HCT116 (cell line): ENCODE data around the gene UBALD2. TPM values are rescaled to one million over a fixed set of nuclear protein-coding genes. Genes with fewer than 3 reads are reported as not detected.

Experiments
- ATAC-seq: fragments of 200-7000 bp; cut with Tn5 transposase; 2 replicates; pipeline ENCODE4 v1.9.1; 2020; ENCODE audit warnings: mild to moderate bottlenecking, moderate library complexity
- BruUV-seq: library from RNA; stranded (reverse); fragments of 400-500 nt; replicated peaks from 2 replicates; lab custom pipeline; 2021; lab: Mats Ljungman, UMichigan
- CTCF ChIA-PET: fragments of 300-600 bp; sonication (Branson Sonifier 250); formaldehyde crosslinking; loops from one replicate; lab custom pipeline; 2021; ENCODE audit warnings: antibody characterized with exemption; lab: Charles Lee
- POLR2A ChIA-PET: fragments of 300-600, 350-600 bp; sonication (Branson Sonifier 250); formaldehyde crosslinking; loops from one replicate; lab custom pipeline; 2021; ENCODE audit warnings: antibody characterized with exemption; lab: Charles Lee
- RAD21 ChIA-PET, 2 experiments: fragments of 300-600 bp; sonication (Branson Sonifier 250); formaldehyde crosslinking; loops; one replicate each; lab custom pipeline; 2023; ENCODE audit warnings: low total read pairs in 2 of 2; ENCODE audit not compliant: uncharacterized antibody in 2 of 2, unreplicated experiment in 2 of 2, low non-redundant PET in 1 of 2; lab: Charles Lee
- DNase-seq: peaks from one replicate; pipeline ENCODE4 v3.0.0-alpha.2; 2010; ENCODE audit warnings: low read depth, low spot score
- H2AFZ ChIP-seq: fragments of 200-600 bp; shearing (Covaris generic), sonication (generic); 2 replicates; pipeline ENCODE4 v1.6.1; 2017; ENCODE audit warnings: low read depth, mixed run types, mixed read lengths, antibody characterized with exemption, low read length; ENCODE audit not compliant: poor library complexity, severe bottlenecking
- H3K27ac ChIP-seq: 2 replicates; pipeline ENCODE4 v1.5.1; 2012; ENCODE audit warnings: low read depth, low read length
- H3K27me3 ChIP-seq: fragments of 200-600 bp; sonication (generic); 2 replicates; pipeline ENCODE4 v1.6.1; 2016; ENCODE audit warnings: mixed run types, low read length, mixed read lengths; ENCODE audit not compliant: insufficient read depth
- H3K36me3 ChIP-seq, 2 experiments: fragments of 200-500 bp in 1 of 2; fragments of 200-600 bp in 1 of 2; sonication (Bioruptor generic) in 1 of 2; sonication (generic) in 1 of 2; 2 replicates each; pipeline versions ENCODE4 v1.5.1 to v1.6.1; 2014 to 2016; ENCODE audit warnings: low read length in 2 of 2, inconsistent platforms in 1 of 2, mixed read lengths in 1 of 2, mixed run types in 1 of 2; ENCODE audit not compliant: insufficient read depth in 2 of 2, control insufficient read depth in 1 of 2
- H3K4me1 ChIP-seq, 2 experiments: fragments of 200-600 bp in 1 of 2; sonication (generic) in 1 of 2; 2 replicates each; pipeline versions ENCODE4 v1.5.1 to v1.6.1; 2012 to 2017; ENCODE audit warnings: low read length in 2 of 2, inconsistent platforms in 1 of 2, mild to moderate bottlenecking in 1 of 2, mixed read lengths in 1 of 2, mixed run types in 1 of 2, moderate library complexity in 1 of 2; ENCODE audit not compliant: insufficient read depth in 2 of 2, control insufficient read depth in 1 of 2
- H3K4me2 ChIP-seq: fragments of 200-600 bp; sonication (generic); 2 replicates; pipeline ENCODE4 v1.6.1; 2017; ENCODE audit warnings: mixed run types, low read length, mixed read lengths
- H3K4me3 ChIP-seq, 2 experiments: fragments of 200-600 bp in 1 of 2; sonication (generic) in 1 of 2; replicated peaks in 1 of 2; 2 replicates each; pipeline ENCODE4 v1.5.1; 2011 to 2016; ENCODE audit warnings: low read length in 2 of 2, control low read depth in 1 of 2, low read depth in 1 of 2, mild to moderate bottlenecking in 1 of 2, mixed read lengths in 1 of 2, mixed run types in 1 of 2
- H3K79me2 ChIP-seq: fragments of 200-600 bp; sonication (generic); 2 replicates; pipeline ENCODE4 v1.6.1; 2017; ENCODE audit warnings: mild to moderate bottlenecking, mixed run types, low read length, moderate library complexity, mixed read lengths; ENCODE audit not compliant: insufficient read depth
- H3K9ac ChIP-seq: fragments of 200-600 bp; sonication (generic); 2 replicates; pipeline ENCODE4 v1.6.1; 2016; ENCODE audit warnings: low read length, mixed read lengths
- H3K9me2 ChIP-seq: fragments of 200-600 bp; sonication (generic), shearing (Covaris generic); 2 replicates; pipeline ENCODE4 v1.6.1; 2017; ENCODE audit warnings: mixed run types, mild to moderate bottlenecking, moderate library complexity; ENCODE audit not compliant: insufficient read depth
- H3K9me3 ChIP-seq, 2 experiments: fragments of 200-500 bp in 1 of 2; fragments of 200-600 bp in 1 of 2; sonication (Bioruptor generic) in 1 of 2; sonication (generic) in 1 of 2; 2 replicates each; pipeline ENCODE4 v1.6.1; 2014 to 2017; ENCODE audit warnings: low read length in 2 of 2, mixed read lengths in 2 of 2, inconsistent platforms in 1 of 2, low read depth in 1 of 2, mild to moderate bottlenecking in 1 of 2, mixed run types in 1 of 2, moderate library complexity in 1 of 2; ENCODE audit not compliant: control insufficient read depth in 1 of 2, insufficient read depth in 1 of 2
- H4K20me1 ChIP-seq: fragments of 200-600 bp; sonication (generic), shearing (Covaris generic); 2 replicates; pipeline ENCODE4 v1.6.1; 2017; ENCODE audit warnings: mixed run types, mild to moderate bottlenecking, moderate library complexity; ENCODE audit not compliant: insufficient read depth
- ATF3 ChIP-seq: IDR thresholded peaks from 2 replicates; pipeline ENCODE4 v1.6.1; 2012
- CBX3 ChIP-seq: IDR thresholded peaks from 2 replicates; pipeline ENCODE4 v1.6.1; 2012; ENCODE audit warnings: low read depth
- CEBPB ChIP-seq: IDR thresholded peaks from 2 replicates; pipeline ENCODE4 v1.6.1; 2012; ENCODE audit warnings: low read depth
- ELF1 ChIP-seq: IDR thresholded peaks from 2 replicates; pipeline ENCODE4 v1.6.1; 2012; ENCODE audit warnings: low read depth, borderline replicate concordance
- EZH2 ChIP-seq: fragments of 200-600 bp; sonication (generic); IDR thresholded peaks from 2 replicates; pipeline ENCODE4 v1.6.1; 2017; ENCODE audit warnings: antibody characterized with exemption, mixed run types
- EZH2phosphoT487 ChIP-seq: fragments of 200-600 bp; IDR thresholded peaks from 2 replicates; pipeline ENCODE4 v1.6.1; 2018; ENCODE audit warnings: antibody characterized with exemption, borderline replicate concordance
- FOSL1 ChIP-seq: IDR thresholded peaks from 2 replicates; pipeline ENCODE4 v1.6.1; 2012; ENCODE audit warnings: low read depth
- JUND ChIP-seq: IDR thresholded peaks from 2 replicates; pipeline ENCODE4 v1.6.1; 2012
- POLR2A ChIP-seq: IDR thresholded peaks from 2 replicates; pipeline ENCODE4 v1.7.0; 2011; ENCODE audit warnings: borderline replicate concordance; ENCODE audit not compliant: insufficient read depth, insufficient read length; ENCODE audit errors: extremely low read depth
- POLR2AphosphoS5 ChIP-seq: IDR thresholded peaks from 2 replicates; pipeline ENCODE4 v1.6.1; 2011; ENCODE audit warnings: mild to moderate bottlenecking, low read depth, low read length, moderate library complexity
- RAD21 ChIP-seq: IDR thresholded peaks from 2 replicates; pipeline ENCODE4 v1.6.1; 2012; ENCODE audit warnings: low read depth, mild to moderate bottlenecking
- REST ChIP-seq: IDR thresholded peaks from 2 replicates; pipeline ENCODE4 v1.6.1; 2012; ENCODE audit warnings: low read depth
- SIN3A ChIP-seq: IDR thresholded peaks from 2 replicates; pipeline ENCODE4 v1.6.1; 2012; ENCODE audit warnings: low read depth
- SRF ChIP-seq: IDR thresholded peaks from 2 replicates; pipeline ENCODE4 v1.6.1; 2012; ENCODE audit warnings: low read depth
- TCF7L2 ChIP-seq: IDR thresholded peaks from 2 replicates; pipeline ENCODE4 v1.7.0; 2011; ENCODE audit warnings: borderline replicate concordance, inconsistent platforms; ENCODE audit not compliant: insufficient read depth, insufficient read length; ENCODE audit errors: extremely low read depth
- ZNF274 ChIP-seq: fragments of 200-500 bp; sonication (Bioruptor generic); IDR thresholded peaks from 2 replicates; pipeline ENCODE4 v1.6.1; 2014; ENCODE audit warnings: mild to moderate bottlenecking, low read depth, low read length, inconsistent platforms
- intact Hi-C: fragments of 100-400 bp; cut with micrococcal nuclease; formaldehyde crosslinking; loops from 2 replicates; pipeline ENCODE4 v1.10.0; 2022
- total RNA-seq: library from RNA; stranded (reverse); gene quantifications from one replicate; pipeline ENCODE4 v1.2.1, GENCODE V29; 2021; ENCODE audit not compliant: unreplicated experiment
- TF ChIP-seq, protein P1 (sequence below): IDR thresholded peaks from 2 replicates; pipeline ENCODE4 v1.6.1; 2011; ENCODE audit warnings: mild to moderate bottlenecking, low read length, moderate library complexity; ENCODE audit not compliant: insufficient replicate concordance; ENCODE audit errors: extremely low read depth
- TF ChIP-seq, protein P2 (sequence below), 3 experiments: fragments of 200-600 bp in 1 of 3; sonication (generic) in 1 of 3; IDR thresholded peaks in 2 of 3; conservative IDR thresholded peaks in 1 of 3; 2 replicates each; pipeline ENCODE4 v1.5.1; 2012 to 2017; ENCODE audit warnings: low read depth in 2 of 3, low read length in 2 of 3, antibody characterized with exemption in 1 of 3, borderline replicate concordance in 1 of 3, control low read depth in 1 of 3, mild to moderate bottlenecking in 1 of 3, mixed read lengths in 1 of 3, mixed run types in 1 of 3, moderate library complexity in 1 of 3; ENCODE audit not compliant: insufficient read depth in 1 of 3
- TF ChIP-seq, protein P3 (sequence below): IDR thresholded peaks from 2 replicates; pipeline ENCODE4 v1.6.1; 2012

The UBALD2 gene
- total RNA-seq, 1 experiment from 2014 or later, result 94.3 TPM

GRCh38 chr17:76276461-76277299, 11.5 kb downstream of the UBALD2 start:
- ChIA-PET CTCF (no interaction called here), POLR2A (no interaction called here), RAD21 (no interaction called here)
- Histone ChIP-seq H3K27ac (peak overlapping the region; percentile 5; the same call in 1 of the 2 replicates), H4K20me1 (no peaks in the 10 kb centered on the region), H3K27me3 (no peaks in the 10 kb centered on the region), H3K4me2 (no peak overlapping the region), H3K4me1 (peaks cover 0 to 15% of the 10 kb centered on the region in 2 experiments; a peak in 2 of 4 replicates), H3K9ac (no peak overlapping the region), H3K4me3 (no peak overlapping the region), H3K36me3 (no peaks in the 10 kb centered on the region), H3K9me3 (no peaks in the 10 kb centered on the region), H2AFZ (no peak overlapping the region), H3K79me2 (no peaks in the 10 kb centered on the region), H3K9me2 (no peaks in the 10 kb centered on the region)
- BruUV-seq, result no TSS peak
- TF ChIP-seq ZNF274 (no peak), POLR2AphosphoS5 (no peak), SRF (no peak), SIN3A (no peak), CEBPB (no peak), ELF1 (no peak), JUND (no peak), EZH2 (no peak), CBX3 (no peak), RAD21 (no peak), FOSL1 (no peak), ATF3 (no peak), TCF7L2 (no peak), REST (no peak), POLR2A (no peak), EZH2phosphoT487 (no peak)
- TF ChIP-seq, protein P1, sequence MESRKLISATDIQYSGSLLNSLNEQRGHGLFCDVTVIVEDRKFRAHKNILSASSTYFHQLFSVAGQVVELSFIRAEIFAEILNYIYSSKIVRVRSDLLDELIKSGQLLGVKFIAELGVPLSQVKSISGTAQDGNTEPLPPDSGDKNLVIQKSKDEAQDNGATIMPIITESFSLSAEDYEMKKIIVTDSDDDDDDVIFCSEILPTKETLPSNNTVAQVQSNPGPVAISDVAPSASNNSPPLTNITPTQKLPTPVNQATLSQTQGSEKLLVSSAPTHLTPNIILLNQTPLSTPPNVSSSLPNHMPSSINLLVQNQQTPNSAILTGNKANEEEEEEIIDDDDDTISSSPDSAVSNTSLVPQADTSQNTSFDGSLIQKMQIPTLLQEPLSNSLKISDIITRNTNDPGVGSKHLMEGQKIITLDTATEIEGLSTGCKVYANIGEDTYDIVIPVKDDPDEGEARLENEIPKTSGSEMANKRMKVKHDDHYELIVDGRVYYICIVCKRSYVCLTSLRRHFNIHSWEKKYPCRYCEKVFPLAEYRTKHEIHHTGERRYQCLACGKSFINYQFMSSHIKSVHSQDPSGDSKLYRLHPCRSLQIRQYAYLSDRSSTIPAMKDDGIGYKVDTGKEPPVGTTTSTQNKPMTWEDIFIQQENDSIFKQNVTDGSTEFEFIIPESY, result no peak
- TF ChIP-seq, protein P2, sequence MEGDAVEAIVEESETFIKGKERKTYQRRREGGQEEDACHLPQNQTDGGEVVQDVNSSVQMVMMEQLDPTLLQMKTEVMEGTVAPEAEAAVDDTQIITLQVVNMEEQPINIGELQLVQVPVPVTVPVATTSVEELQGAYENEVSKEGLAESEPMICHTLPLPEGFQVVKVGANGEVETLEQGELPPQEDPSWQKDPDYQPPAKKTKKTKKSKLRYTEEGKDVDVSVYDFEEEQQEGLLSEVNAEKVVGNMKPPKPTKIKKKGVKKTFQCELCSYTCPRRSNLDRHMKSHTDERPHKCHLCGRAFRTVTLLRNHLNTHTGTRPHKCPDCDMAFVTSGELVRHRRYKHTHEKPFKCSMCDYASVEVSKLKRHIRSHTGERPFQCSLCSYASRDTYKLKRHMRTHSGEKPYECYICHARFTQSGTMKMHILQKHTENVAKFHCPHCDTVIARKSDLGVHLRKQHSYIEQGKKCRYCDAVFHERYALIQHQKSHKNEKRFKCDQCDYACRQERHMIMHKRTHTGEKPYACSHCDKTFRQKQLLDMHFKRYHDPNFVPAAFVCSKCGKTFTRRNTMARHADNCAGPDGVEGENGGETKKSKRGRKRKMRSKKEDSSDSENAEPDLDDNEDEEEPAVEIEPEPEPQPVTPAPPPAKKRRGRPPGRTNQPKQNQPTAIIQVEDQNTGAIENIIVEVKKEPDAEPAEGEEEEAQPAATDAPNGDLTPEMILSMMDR (IDR thresholded peaks at IDR 0.05 in 2 of 3, conservative IDR thresholded peaks at IDR 0.05 in 1 of 3; ENCODE audit: borderline replicate concordance in 1 of 3, insufficient read depth in 1 of 3, low read depth in 2 of 3, low read length in 2 of 3), result no peak
- TF ChIP-seq, protein P3, sequence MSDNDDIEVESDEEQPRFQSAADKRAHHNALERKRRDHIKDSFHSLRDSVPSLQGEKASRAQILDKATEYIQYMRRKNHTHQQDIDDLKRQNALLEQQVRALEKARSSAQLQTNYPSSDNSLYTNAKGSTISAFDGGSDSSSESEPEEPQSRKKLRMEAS, result no peak
- no peak for ATAC-seq
- intact Hi-C loops, result loop anchor here (5.0 kb wide), 1 partner anchor 249 kb away; the partner anchor contains the start of gene EVPL
- DNase-seq, result no peak
